GM19463 (cell line): ENCODE measurements around the gene FAM120B.

Experiments used
- ATAC-seq: cut with Tn5 transposase; IDR thresholded peaks from one replicate; pipeline ENCODE4 v1.9.1; 2021; ENCODE audit warnings: mild to moderate bottlenecking, moderate library complexity; ENCODE audit not compliant: unreplicated experiment

Gene FAM120B

DNA sequence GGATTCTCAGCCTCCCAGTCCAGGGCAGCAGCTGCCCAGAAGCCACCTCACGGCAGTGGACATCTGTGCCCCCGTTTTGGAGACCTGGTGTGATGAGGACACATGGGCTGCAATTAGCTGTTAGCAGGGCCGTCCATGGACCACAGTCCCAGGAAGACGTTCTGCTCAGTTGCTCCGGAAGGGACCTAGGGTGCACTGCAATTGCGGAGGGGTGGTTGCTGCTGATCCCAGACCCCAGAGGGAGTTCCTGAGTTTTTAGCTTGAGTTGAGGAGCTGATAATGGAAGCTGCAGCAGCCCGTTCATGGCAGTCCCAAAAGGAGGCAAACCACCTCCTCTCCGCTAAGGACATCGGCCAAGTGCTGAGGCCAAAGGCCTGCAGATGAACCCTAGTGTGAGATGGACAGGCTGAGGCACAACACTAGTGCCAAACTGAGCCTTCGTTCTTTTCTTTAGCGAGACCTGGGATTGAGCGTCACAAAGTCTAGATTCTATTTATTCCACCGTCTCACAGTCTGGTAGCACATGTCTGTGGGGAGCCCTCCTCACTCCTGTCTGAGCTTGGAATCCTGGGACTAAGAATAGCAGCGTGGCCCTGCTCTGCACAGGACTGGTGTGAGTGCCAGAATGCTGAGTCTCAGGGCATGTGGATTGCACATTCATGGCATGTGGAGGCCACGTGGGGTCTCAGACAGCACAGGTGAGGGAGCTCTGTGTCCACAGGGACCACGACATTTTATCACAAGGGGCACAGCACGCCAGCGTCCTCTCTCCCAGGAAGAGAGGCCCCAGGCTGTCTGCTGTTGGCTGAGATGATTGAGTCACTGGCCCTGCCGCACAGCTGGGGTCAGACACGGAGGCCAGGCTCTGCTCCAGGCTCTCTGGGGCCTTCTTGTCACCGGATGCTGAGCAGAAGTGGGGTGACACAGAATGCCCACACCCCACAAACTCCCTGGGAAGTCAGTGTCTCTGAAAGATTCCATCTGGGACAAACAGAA, 133.1 kb downstream of the FAM120B start:
- ATAC-seq, result no peak

DNA sequence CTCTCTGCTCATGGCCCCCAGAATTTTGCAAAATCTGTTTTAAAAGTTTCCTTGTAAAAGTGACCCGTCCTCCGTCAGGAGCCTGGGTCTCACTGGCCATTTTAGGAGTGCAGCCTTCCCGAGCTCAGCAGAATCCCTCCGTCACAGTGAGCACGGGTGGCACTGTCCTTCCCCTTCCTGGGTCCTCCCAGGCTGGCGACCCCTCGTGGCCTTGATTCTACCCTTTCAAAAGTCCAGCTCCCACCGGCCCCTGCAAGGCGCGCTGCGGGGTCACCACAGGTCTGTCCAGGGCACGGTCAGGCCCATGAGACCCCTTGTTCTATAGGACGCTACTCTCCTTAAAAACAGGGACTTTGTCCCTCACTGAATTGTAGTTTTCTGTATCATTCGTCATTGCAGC, 133.9 kb downstream of the FAM120B start:
- ATAC-seq, result no peak

DNA sequence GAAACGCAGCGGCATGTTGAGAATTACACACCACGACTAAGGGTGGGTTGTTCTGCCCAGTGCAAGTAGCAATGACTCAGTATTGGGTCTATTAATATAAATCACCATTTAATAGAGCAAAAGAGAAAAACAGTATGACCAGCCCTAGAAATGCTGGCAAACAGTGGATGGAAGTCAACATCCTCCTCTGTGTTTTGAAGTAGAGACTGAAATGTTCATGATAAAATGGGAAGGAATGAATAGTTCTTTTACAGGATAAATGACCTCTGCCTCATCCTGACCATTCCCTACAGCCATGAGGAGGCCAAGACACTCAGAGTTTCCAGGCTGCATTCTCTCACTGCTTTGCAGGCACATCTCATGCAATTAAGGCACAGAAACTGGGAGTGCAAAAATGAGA, 134.8 kb downstream of the FAM120B start:
- ATAC-seq, result no peak

DNA sequence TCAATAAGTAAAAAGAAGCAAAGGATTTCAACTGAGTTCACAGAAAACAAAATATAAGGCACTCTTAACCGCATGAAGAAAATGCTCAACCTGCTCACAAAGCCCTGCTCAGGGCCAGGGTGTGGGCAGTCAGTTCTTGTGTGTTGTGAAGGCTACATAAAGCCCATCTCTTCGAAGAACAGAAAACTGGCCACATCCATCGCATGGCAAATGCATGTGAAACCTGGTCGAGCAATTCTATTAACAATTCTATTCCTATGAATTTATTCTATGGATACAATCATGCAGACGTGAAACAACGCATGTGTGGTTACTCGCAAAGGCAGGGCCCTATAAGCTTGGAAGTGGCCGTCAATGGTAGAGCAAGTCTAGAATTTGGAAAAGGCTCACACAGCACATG, 136.0 kb downstream of the FAM120B start:
- ATAC-seq, result no peak

DNA sequence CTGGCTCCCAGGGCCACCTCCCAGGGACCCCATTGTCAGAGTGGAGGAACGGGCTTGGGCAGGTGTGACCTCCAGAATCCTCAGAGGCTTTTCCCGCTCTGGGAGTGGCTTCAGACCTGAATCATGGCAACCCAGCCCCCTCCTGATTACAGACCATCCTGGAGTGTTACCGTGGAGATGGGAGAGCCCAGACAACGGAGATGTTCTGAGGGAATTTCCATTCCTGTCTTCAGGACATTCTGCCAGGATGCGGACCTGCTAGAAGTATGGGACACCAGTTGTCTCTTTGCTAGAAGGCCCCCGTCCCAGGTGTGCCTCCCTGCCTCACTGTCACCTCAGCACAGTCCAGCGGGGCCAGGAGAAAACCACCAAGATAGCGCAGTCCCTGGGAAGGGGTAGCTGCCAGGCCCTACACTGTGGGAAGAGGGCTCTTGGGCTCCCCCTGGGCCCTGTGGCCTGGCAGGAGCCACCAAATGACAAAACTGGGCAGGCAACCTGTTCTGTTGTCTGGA, 136.6 kb downstream of the FAM120B start:
- no peak for ATAC-seq

DNA sequence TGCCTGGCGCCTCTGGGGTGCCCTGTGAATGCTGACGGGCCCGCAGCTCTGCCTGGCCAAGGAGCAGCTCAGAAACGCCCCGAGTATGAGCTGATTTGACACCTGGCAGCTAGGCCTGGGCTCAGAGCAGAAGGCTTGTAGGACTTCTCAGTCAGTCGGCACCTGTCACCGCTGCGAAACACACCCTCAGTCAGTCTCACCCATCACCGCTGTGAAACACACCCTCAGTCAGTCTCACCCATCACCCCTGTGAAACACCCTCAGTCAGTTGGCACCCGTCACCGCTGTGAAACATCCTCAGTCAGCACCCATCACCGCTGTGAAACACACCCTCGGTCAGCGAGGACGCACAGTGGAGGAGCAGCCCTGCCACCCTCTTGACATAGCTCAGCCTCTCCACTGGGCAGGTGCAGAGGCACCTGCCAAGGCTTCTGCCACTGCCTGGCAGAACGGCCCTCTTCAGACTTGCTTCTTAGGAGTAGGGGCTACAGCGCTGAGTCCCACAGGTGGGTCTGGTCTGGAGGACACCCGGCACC, 137.6 kb downstream of the FAM120B start:
- ATAC-seq, result no peak

DNA sequence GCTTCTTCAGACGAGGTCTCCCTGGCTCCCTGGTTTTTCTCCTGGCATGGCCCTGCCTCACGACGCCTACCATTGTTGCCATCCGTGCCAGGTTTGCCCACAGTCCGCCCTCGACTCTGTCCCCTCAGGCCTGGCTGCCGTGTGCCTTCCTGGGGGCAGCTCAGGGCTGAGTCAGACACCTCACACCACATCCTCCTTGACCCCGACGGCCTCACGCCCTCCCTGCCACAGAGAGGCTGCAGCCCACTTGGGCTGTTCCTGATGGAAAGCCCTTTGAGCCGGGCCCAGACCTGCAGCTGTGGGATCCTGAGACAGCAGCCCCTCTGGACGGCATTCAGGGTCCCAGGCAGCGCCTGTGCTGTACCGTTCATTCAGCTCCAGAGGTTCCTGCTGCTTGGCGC, 138.3 kb downstream of the FAM120B start:
- ATAC-seq, result no peak

DNA sequence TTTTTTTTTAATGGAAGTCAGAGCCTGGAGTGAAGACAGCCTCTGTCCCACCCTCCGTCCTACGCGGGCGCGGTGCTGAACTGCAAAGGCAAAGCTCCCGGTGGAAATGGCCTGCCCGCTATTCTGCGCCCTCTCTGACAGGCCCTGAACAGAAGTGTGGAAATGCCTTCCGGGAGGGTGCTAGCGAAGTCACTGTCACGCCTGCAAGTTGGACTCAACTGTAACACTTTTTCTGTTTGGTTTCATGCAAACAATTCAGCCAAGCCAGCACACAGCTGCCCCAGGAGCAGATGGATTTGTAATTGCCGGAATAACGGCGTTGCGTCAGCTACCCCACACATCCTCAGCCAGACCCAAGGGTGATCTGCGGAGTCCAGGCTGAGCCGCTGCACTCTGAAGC, 138.9 kb downstream of the FAM120B start:
- ATAC-seq, result no peak

DNA sequence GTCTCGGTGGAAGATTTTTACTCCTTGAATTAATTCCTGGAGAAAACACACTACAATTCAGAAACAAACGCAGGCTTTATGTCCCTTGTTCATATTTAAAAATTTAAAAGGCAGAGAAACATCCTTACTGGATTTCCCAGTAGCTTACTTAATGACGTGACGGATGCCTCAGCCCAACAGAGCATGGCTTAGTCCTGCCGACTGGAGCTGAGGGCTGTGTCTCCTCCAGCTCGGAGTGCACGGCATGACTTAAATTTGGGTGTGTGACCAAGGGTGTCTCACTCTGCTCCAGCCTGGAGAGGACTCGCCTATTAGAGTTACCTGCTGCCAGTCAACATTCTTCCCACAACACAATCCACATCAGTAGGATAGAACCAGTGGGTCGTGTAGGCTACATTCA, 139.4 kb downstream of the FAM120B start:
- no peak for ATAC-seq

DNA sequence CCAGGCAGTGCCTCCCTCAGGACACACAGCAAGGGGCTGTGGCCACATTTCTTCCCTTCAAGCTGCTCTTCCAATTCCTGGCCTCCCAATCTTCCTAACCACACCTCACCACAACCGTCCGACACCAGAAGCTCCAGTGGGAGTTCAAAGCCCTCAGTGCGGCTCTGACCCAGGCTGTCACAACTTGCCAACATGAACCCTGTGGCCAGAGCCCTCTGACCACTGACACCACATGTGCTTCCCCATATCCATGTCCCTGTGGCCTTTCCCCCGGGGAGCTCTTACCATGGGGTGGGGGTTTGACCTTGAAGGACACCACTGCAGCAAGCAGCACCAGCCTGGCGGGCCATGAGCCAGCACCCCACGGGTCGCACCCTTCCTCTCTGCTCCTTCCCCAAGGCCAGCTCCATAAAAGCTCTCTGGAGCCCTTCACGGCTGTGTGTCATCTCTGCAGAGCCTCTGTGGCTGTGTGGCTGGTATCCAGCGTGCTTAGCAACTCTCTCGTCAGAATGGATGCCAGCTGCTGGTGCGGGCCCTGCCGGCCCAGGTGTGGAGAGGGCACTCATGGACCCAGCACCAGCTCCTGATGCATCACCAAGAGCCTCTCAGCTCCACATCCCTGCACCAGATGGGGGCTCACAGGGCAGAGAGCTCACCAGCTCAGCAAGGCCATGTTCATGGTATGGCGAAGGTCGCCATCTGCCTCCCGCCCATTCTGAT, 140.4 kb downstream of the FAM120B start:
- ATAC-seq, result no peak

DNA sequence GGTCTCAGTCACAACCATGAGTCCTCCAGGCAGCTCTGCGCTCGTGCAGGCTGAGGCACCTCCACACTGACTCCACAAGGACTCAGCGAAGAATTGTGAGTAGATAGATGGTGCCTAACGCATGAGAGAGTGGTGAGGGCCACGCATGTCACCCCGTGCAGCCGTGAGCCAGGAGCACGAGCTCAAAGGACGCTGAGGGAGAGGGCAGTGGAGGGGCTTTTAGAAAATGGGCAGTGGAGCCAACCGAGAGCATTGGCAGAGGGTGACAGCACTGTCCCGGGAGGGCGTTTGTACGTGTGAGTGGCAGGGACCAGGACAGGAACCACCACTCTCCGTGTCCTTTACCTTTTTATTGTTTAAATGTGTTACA, 141.0 kb downstream of the FAM120B start:
- no peak for ATAC-seq

DNA sequence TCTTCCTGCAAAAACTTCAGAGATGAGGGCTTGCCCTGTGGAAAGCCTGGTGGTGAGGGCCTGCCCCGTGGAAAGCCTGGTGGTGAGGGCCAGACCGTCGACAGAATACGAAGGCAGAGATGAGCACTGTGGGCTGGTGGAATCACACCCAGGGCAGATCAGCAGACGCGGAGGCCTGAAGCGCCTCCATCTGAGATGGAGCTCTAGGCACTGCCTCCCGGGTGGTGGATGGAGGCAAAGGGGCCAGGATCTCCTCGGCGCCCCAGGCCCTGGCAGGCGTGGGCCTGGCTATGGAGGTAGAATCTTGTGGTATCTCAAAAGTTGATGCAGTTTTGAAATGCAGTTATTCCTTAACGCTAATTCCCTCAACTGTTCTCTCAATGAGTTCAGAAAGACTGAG, 141.8 kb downstream of the FAM120B start:
- no peak for ATAC-seq

DNA sequence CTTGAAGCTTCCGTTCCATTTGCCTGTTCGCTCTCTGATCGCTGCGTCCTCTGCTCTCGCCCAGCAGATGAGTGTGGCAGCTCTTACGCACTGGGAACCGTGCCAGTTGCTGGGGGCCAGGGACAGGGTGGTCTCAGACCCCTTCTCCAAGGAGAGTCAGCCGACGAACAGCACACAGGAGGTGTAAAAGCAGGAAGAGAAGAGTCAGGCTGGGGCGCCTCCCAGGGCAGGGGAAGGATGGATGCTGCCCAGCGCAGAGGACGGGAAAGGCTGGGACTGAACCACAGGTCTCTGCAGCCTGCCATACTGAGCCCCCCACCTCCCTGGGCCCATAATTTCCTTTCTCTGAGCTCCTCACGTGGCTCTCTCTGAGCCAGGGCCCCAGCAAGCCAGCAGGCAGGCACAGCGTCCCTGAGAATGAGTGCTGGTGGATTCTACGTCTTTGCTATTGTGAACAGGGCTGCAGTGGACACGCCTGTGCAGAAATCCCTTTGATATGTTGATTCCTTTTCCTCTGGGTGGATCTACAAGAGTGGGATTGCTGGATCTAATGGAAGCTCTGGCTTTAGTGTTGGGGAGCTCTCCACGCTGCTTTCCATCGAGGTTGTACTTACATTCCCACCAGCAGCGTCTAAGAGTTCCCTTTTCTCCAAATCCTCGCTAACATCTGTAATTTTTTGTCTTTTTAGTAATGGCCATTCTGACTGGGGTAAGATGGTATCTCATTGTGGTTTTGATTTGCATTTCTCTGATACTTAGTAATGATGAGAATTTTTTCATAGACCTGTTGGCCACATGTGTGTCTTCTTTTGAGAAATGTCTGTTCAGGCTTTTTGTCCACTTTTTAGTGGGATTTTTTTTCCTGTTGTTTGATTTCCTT, 142.4 kb downstream of the FAM120B start:
- no peak for ATAC-seq

DNA sequence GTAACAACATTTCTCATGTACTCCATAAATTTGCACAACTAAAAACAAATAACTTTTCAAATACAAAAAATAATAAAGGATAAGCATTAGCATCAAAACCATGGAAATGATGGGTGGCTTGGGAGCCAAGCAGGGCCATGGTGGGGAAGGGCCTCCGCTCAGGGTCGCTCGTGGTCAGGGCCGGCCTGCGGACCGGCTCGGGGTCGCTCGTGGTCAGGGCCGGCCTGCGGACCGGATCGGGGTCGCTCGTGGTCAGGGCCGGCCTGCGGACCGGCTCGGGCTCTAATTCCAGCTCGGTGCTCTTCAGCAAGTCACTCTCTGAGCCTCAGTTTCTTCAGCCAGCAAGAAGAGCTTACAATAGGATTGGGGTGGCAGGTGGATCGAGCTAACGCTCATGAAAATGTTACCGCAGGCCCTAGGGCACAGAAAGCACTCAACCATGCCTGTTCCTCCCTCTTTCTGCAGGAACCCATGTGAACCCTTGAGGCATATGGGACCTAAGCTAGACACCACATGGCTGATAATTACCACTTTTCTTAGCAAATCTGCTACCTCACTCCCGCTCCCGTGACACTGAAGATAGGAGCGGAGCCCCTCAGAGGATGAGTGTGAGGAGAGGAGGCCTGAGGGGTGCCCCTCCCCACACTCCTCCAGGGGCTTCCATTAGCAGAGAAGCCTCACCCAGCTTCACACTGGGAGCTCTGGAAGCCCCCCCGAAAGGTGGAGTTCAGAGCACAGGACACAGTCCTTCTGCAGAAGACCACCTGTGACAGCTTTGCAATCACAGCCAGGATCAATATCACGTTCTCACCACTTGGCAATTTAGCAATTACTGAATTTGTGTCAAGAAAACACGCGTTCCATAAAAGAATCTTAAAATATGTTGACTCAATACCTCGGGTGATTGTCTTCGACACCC, 143.5 kb downstream of the FAM120B start:
- no peak for ATAC-seq

DNA sequence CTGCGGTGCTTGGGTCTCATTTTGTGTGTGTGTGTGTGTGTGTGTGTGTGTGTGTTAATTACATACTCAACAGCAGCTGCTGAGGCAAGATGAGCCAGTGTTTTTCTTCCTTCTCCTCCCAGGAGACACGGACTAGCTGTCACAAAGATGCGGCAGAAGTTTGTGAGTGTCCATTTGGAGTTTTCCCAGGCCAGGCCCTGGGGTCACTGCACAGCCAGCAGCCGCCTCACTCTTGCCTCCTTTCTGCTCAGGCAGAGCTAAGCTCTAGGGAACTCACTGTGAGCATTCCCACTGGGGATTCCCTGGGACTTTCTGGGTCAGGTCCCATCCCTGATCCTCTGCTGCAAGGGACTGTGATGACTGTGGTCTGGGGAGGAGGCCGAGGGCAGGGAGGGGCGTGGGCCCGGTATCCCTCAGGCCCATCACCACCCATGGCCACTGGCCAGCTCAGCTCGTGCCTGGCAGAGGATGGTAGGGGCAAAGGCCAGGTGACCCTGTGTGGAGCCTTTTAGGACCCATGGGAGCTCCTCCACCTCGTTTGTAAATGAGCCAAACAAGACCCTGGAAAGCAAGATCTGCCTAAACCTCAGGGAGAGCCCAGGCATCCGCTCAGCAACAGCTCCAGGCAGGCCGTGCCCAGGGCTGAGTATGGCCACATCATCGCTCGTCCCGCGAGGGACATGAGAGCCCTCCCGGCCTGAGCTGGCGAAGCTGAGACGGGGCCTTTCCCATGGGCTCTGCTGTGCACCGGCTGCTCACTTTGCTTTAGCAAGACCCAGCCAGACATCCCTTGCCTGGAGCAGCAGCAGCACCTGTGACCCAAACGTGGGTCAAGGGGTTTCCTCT, 144.6 kb downstream of the FAM120B start:
- ATAC-seq, result no peak

DNA sequence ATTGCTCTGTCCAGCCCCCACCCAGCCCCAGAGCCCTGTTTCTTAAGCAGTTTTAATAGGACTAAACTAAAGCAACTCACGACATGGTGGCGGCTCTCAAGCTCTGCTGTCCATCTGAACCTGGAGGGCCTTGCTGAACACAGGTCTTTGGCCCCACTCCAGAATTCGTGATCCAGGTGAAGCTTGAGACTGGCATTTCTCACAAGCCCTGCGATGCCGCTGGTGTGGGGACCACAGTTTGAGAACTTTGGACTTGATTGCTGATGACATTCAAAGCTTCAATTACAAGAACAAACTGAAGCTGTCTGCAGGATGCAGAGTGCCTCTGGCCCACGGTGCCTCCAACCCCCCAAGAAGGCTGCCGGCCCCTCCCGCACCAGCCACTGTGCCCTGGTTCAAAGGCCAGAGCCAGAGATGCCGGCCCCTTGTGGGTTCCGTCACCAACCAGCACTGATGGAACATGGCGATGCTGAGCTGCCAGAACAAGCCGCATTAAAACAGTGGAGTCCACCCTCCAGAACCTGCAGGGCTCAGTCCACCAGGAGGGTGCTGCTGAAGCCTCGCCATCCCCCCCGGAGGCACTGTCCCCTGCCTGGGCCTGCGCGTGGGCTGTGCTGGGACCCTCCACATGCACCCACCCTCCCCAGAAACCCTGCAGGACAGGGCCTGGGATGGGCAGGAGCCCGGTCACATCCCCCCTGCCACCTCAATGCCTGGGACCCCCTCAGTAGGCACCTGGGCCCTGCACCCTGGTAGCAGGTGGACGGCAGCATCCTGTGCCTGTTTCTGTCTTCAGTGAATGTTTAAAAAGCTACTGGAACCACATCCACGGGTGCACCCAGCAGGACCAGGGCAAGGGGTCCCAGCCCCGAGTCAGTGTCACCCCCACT, 145.4 kb downstream of the FAM120B start:
- ATAC-seq, result no peak

DNA sequence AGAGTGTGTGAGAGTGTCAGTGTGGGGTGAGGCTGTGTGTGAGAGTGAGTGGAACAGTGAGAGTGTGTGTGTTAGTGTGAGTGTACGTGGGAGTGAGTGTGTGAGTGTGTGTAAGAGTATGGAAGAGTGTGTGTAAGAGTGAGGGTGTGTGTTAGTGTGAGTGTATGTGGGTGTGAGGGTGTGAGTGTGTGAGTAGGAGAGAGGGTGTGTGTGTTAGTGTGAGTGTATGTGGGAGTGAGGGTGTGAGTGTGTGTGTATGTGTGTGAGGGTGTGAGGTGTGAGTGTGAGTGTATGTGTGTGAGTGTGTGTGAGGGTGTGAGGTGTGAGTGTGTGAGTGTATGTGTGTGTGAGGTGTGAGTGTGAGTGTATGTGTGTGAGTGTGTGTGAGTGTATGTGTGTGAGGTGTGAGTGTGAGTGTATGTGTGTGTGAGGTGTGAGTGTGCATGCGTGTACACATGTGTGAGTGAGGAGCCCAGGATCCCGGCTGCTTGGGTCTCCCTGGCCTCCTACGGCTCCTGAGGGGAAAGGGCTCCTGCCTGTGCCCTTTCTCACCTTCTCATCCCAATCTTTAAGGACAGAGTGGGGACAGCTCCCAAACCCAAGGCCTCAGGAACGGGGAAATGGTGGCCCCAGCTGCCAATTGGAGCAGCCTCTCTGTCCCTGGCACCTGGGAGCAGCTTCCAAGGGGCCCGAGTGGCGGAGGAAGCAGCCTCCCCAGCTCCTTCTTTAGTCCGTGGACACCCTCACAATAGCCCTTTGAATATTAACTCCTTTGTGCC, 146.4 kb downstream of the FAM120B start:
- no peak for ATAC-seq
